ENCODE measurements around the gene ARHGAP22. TPM values are rescaled to one million over a fixed set of nuclear protein-coding genes. Genes with fewer than 3 reads are reported as not detected.

The ARHGAP22 gene
- total and polyA plus RNA-seq, 8 donors: 2.2 to 10.4 (median 2.8) TPM

- intact Hi-C loops (cut with DNase I): no loop called here
- H3K27ac ChIP-seq: no peak overlapping the region
- H3K9me3 ChIP-seq: peaks cover 0 to 20% of the 10 kb centered on the region in 2 donors
- H3K4me3 ChIP-seq: no peak overlapping the region
- H3K4me1 ChIP-seq: peaks cover 0 to 22% of the 10 kb centered on the region in 2 donors
- TF ChIP-seq CTCF (IDR thresholded peaks at IDR 0.05): no peak
- DNase-seq (no peak), ATAC-seq (no peak)
- H3K36me3 ChIP-seq: no peaks in the 10 kb centered on the region
- H3K27me3 ChIP-seq: no peaks in the 10 kb centered on the region
These were observed 92.0 kb downstream of the ARHGAP22 start for GRCh38 chr10:48512861-48513260.

GRCh38 chr10:48511875-48512231 lies 93.0 kb downstream of the ARHGAP22 start:
- DNase-seq: no peak
- no peak for TF ChIP-seq CTCF (IDR thresholded peaks at IDR 0.05)
- no peak overlapping the region for H3K27ac ChIP-seq
- peak; percentile 80 for ATAC-seq
- H3K4me1 ChIP-seq: peaks cover 0 to 21% of the 10 kb centered on the region in 2 donors
- no peaks in the 10 kb centered on the region for H3K27me3 ChIP-seq
- intact Hi-C loops (cut with DNase I): no loop called here
- H3K36me3 ChIP-seq: no peaks in the 10 kb centered on the region
- H3K9me3 ChIP-seq: peaks cover 0 to 20% of the 10 kb centered on the region in 2 donors
- no peak overlapping the region for H3K4me3 ChIP-seq

DNA sequence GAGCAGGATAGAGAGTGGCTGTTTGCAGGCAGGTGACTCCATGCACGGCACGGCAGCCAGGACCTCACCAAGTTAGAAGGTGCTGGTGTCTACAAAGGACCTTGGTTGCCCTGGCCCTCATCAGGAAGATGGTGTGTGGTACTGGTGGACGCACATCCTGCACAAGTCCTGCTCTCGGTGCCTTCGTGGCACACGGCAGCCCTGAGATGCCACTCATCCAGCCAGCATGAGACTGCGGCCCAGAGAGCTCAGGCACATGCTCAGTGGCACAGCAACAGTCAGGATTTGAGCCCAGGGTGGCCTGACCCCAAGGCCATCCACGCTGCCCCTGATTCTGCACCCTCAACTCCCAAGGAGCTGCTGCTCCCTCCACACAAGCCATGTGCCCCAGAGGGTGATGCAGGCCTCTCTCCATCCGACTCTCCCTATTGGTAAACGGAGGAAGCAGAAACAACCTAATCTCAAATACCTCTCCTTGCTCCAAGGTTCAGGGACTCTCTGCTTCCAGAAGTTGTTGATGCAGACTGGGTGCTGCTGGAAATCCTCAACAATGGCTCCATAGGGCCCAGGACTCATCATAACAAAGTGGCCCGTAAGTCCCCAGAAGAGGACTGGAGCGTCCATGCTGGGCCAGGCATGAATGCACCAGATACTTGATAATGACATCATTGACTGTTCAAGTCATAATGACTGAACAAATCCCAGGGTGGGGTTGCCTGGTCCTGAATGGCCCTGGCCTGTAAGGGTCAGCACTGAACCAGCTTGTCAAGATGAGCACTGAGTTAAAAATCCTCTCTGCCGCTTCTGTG lies 93.6 kb downstream of the ARHGAP22 start:
- DNase-seq: no peak
- ATAC-seq: no peak
- intact Hi-C loops (cut with DNase I): no loop called here
- H3K36me3 ChIP-seq: no peaks in the 10 kb centered on the region
- TF ChIP-seq CTCF (IDR thresholded peaks at IDR 0.05): no peak
- no peaks in the 10 kb centered on the region for H3K27me3 ChIP-seq
- peaks cover 0 to 23% of the 10 kb centered on the region in 2 donors for H3K4me1 ChIP-seq
- no peak overlapping the region for H3K27ac ChIP-seq
- no peak overlapping the region for H3K4me3 ChIP-seq
- H3K9me3 ChIP-seq: peaks cover 0 to 20% of the 10 kb centered on the region in 2 donors

DNA sequence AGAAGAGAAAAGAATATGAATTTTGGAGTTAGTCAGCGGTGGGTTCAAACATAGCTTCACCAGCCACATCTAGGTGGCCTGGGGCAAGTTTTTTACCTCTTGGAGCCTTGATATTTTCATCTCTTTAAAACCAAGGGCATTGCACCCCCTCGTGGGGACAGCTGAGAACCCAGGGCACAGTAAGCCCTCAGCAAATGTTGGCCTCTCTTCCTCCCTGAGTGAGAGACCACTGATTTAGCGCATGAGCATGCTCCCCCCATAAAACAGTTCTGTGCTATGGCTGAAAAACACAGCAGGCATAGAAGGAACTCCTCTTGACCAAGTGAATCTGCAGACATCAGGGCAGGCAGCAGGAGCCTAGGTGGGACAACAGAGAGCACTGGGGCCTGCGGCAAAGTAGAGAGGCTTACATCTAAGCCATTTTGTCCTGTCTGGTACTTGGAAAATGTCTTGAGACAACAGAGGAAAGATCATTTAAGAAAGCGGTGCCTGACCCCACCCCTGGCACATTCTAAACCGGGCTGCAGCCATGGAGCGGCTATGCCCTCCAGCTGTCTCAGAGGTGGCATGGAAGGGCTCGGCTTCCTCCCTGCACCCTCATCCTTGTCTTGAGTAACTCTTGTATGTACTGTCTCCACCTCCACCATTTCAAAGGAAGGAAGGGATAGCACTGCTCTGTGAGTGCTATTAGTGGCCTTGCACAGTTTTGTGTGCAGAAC lies 94.7 kb downstream of the ARHGAP22 start:
- TF ChIP-seq CTCF (IDR thresholded peaks at IDR 0.05): no peak
- ATAC-seq: no peak
- H3K27me3 ChIP-seq: no peaks in the 10 kb centered on the region
- H3K36me3 ChIP-seq: no peaks in the 10 kb centered on the region
- intact Hi-C loops (cut with DNase I): no loop called here
- DNase-seq: no peak
- H3K27ac ChIP-seq: no peak overlapping the region
- no peak overlapping the region for H3K4me3 ChIP-seq
- H3K9me3 ChIP-seq: peaks cover 0 to 13% of the 10 kb centered on the region in 2 donors
- H3K4me1 ChIP-seq: peaks cover 0 to 31% of the 10 kb centered on the region in 2 donors
